ENCODE data around the gene TAF9.
A peak's percentile ranks its signal among the peaks of the same experiment; 100 is the strongest.
"Not testable (repeated sequence)": the region's sequence is repeated elsewhere in the genome, so short reads cannot be mapped to it uniquely, and the experiment has no call there.

The TAF9 gene, protein sequence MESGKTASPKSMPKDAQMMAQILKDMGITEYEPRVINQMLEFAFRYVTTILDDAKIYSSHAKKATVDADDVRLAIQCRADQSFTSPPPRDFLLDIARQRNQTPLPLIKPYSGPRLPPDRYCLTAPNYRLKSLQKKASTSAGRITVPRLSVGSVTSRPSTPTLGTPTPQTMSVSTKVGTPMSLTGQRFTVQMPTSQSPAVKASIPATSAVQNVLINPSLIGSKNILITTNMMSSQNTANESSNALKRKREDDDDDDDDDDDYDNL

GRCh38 chr5:69369340-69370121 is at the start of gene TAF9, which contains the start of the genes AK6 and RAD17:
Gene TAF9, minus strand, starts transcription at chr5:69369520. Its CDS starts 3,783 bp downstream, at chr5:69365737.
Gene AK6, minus strand, starts transcription at chr5:69369520. Its CDS starts 30 bp downstream, at chr5:69369490.
Gene RAD17, plus strand, starts transcription at chr5:69369818. Its CDS starts 2,391 bp downstream, at chr5:69372209.
- DNase-seq = peak; percentile 90

- DNase-seq = no peak
Observed at GRCh38 chr5:69418554-69418953, 49.2 kb upstream of the TAF9 start.

DNA sequence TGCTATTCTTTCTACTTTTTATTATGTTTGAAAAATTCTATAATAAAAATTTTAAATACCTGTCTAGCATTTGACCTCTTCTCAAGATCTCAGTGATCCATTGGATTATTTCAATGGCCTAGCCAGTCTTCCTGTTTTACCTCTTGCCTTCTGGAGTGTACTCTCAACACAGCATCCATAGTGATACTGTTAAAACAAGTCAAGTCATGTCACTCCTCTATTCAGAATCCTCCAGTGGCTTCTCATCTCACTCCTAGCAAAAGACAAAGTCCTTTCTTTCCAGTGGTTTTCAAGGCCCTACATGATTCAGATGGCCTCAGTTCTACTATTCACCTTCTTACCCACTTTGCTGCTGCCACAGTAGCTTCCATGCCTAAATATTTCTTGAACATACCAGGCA is 47.4 kb upstream of the TAF9 start:
- DNase-seq = no peak

- DNase-seq = no peak
Observed at GRCh38 chr5:69416180-69416579, 46.9 kb upstream of the TAF9 start.

DNA sequence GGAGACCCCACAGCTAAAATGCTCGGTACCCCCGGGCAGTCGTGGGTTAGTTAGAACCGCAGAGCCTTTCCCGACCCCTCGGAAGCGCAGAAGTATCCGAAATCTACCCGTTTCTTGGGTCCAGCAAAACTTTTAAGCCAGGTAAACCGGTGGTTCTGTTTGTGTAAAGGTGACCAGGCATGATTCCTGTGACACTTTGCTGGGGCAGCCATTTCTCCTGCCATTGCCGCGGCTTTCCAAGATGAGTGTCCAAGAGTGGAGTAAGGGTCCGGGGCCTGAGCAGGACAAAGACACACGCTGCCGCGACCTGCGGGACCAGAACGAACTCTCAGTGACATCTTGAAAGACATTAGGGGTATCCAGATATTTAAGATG is 46.3 kb upstream of the TAF9 start:
- no peak for DNase-seq

- DNase-seq = peak; percentile 49
Observed at GRCh38 chr5:69414885-69415583, 45.7 kb upstream of the TAF9 start, which contains the start of gene MARVELD2. Gene MARVELD2, plus strand, starts transcription at chr5:69415116. Its CDS starts 4,270 bp downstream, at chr5:69419386.

- DNase-seq = no peak
Observed at GRCh38 chr5:69404659-69405330, 35.5 kb upstream of the TAF9 start.

DNA sequence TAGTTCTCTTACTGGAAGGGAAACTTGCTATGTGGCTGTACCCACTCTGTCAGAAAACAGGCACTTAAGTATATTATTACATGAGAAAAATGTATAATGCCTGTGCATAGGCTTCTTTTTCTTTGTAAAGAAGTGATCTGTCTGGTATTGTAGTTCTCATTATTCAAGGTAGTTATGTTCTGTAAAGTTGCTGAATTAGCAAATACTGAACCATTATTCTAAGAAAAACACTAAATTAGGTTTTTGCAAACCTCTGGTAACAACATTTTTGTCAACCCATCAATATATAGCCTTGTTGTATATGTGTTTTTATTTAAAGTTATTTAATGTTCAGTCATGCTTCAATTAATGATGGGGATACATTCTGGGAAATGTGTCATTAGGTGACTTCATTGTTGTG is 9.1 kb upstream of the TAF9 start:
- DNase-seq = no peak

GRCh38 chr5:69374911-69375446 is 5.7 kb upstream of the TAF9 start:
- DNase-seq = no peak

GRCh38 chr5:69372394-69372793 is 3.1 kb upstream of the TAF9 start:
- DNase-seq = no peak

GRCh38 chr5:69370335-69370734 is 1.0 kb upstream of the TAF9 start:
- DNase-seq = not testable (repeated sequence)

- peak; percentile 36 for DNase-seq
Observed at GRCh38 chr5:69368458-69369339, 621 bp downstream of the TAF9 start.

DNA sequence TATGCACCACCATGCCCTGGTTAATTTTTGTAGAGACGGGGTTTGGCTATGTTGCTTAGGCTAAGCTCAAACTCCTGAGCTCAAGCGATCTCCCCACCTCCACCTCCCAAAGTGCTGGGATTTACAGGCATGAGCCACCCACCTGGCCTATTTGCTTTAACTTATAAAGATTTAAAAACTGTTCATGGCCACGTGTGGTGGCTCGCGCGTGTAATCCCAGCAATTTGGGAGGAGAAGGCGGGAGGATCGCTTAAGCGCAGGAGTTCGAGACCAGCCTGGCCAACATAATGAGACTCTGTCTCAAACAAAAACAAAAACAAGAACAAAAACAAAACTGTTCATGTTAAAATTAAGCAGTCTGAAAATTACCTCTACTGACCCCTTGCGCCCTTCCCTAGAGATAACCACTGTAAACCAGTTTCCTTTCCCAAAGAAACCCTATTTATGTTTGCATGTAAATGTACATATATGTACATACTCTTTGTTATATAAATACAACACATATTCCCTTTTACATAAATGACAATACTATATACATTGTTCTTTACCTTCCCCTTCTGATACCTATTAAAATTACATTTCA is 1.5 kb downstream of the TAF9 start:
- no peak for DNase-seq

GRCh38 chr5:69364850-69365249 is 4.5 kb downstream of the TAF9 start:
- no peak for DNase-seq

DNA sequence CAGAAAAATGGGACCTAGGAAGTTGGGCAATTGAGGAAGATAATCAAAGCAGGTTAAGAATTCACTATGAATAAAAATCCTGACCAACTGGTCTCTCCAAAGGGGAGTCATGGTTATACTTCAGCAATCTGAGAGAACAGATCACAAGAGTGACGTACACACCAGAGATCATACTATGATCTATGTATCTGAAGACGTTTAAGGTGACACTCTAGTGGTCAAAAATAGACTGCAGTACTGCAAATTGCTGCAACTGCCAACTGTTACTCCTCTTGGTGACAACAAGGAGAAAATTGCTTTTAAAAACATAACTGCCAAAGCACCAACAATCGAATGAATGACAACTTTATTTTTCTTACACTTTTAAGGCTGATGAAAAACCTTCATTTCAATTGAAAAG is 4.9 kb downstream of the TAF9 start:
- peak; percentile 23 for DNase-seq

DNA sequence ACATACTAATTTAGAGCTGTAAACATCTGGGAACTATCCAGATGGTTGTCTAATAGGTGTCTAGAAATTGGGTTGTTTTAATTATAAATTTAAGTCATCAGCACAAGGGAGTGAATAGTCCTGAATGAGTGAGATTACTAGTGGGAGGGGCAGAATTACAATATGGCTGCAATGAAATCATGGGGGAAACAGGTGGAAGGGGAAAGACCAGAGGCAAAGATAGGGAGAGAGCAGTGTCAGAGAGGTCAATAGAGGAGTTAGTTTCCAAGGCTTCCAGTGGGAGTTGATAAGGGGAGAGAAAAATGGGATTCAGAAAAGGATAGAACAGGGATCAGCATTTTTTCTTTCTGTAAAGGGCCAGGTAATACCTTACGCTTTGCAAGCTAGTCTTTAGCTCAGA is 8.9 kb downstream of the TAF9 start:
- no peak for DNase-seq

- DNase-seq = no peak
Observed at GRCh38 chr5:69359699-69360098, 9.6 kb downstream of the TAF9 start.

GRCh38 chr5:69350664-69351063 is 18.7 kb downstream of the TAF9 start:
- DNase-seq = no peak

DNA sequence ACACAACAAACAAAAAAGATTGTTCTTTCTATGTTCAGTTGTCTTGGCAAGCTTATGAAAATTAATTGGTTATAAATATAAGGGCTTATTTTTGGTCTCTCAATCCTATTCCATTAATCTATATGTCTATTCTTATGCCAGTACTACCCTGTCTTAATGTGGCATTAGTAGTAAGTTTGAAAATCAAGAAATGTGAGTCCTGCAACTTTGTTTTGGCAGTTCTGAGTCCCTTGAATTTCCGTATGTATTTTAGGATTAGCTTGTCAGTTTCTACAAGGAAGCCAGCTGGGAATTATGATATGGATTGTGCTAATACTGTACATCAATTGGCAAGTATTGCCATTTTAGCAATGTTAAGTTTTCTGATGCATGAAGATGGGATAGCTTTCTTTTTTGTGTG is 26.2 kb downstream of the TAF9 start:
- DNase-seq = no peak

GRCh38 chr5:69341520-69342161 is 27.7 kb downstream of the TAF9 start:
- no peak for DNase-seq
